GM19240 (cell line): ENCODE measurements around the gene C17orf50.

Experiments used
- DNase-seq: peaks from one replicate; pipeline ENCODE4 v3.0.0; 2011; ENCODE audit warnings: low spot score; ENCODE audit not compliant: insufficient read length

C17orf50 gene

DNA sequence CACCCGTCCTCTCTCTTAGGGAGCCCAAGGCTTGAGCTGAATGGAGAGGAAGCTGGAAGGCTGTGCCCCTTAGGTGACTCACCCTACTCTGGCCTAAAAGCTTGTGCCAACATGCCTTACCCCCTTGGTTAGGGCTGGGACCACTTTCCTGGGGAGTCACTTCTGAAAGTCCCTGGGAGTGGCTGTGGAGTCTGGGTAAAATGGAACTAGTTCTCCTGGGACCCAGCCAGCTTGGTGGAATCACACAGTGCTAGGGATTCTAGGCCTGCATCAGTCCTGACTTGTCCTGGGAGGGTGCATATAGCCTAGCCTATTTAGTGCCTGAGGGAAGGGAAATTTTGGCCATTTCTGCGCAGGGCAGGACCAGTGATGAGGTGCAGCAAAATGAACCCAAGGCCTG, 24.2 kb downstream of the C17orf50 start:
- DNase-seq, result no peak

DNA sequence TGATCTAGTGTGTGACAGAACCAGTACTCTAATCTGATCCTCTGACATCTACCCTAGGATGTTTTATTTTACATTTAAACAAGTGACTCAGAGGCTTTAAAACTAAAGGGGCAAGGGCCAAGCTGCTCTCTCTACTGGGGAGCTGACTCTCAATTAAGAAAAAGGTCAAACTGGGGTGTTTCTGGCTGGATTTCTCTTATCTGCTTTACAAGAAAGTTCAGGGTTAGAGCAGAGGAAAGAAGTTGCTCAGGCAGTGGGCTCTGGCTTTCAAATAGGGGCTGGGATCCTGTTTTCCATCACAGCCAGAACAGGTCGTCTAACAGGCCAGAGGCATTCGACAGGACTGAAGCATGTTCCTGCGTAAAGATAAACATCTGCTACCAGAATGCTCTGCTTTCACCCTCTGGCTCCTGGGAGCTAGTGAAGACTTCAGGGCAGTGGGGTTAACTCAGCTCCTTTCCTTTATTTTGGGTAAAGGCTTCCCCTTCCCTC, 26.3 kb downstream of the C17orf50 start:
- no peak for DNase-seq

DNA sequence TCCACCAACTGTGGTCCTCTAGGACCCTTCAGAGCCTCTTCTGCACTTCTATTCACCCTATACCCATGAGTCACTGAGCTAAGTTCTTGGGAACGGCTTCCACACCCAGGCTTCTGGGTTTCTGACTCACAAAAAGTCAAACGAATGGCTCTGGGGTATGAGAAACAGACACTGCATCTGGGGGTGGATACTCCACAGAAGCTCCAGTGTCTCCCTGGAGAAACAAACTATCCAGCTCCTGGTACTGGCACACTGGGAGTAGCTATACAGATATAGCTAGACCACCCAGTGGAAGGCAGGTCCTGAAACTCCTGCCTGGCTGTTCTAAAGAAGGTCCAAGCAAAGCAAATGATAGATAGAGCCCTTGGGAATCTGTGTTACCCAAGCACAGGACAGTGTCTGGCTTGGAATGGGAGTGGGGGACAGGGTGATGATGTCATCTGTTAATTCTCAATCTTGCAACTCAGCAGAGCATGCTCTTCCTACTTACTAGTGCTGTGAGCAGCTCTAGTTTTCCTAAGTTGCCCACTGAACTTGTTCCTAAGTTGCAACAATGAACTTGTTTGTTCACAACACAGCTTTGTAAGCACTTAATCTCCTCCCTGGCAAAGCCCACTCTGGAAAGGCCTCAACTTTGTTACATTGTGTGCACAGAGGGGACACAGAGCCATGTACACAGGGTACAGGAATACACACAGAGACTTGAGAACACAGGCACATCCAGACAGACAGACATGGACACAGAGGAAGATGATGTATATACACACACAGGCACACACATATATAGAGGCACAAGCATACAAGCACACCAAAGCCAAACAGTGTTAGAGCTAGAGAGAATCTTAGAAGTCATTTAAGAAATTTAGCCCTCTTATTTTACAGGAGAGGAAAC, 28.0 kb downstream of the C17orf50 start:
- no peak for DNase-seq

DNA sequence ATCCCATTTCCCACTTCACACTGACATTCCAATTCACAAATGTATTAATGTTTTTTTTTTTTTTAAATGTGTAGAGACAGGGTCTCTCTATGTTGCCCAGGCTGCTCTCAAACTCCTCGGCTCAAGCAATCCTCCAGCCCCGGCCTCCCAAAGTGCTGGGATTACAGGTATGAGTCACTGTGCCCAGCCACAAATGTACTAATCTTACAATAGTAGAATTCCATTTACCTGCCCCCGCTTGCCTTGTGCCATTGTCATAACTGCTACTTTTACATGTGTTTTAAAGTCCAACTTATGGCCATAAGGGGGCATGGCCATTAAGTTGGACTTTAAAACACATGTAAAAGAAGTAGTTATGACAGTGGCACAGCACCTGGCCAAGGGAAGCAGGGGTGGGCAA, 30.2 kb downstream of the C17orf50 start:
- no peak for DNase-seq

DNA sequence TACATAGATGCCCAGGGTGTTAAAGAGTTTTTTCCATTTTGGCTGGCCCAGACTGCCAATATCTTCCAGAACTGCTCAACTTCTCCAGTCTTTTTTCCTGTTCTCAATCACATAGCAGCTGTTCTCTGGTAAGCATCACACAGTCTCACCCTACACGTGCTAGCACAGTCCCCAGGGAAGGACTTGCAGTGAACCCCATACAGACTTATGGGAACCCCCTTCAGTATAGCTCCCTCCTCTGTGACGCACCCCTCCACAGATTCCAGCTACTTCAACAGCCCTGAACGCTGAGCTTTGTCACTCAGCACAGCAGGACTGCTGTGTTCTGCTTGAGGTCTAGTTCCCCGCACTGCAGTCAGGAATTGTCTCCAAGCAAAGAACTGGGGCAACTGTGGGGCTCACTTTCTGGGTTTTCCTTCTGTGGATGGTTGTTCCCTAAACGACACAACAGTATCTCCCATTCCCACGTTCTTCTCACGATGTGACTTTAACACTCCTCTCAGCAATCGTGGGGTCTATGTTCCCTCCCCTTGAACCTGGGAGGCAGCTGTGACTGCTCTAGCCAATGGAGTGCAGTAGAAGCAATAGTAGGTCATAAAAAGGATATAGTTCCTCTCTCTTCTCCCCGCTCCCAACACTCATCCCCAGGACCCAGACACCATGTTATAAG, 31.1 kb downstream of the C17orf50 start:
- DNase-seq, result no peak

DNA sequence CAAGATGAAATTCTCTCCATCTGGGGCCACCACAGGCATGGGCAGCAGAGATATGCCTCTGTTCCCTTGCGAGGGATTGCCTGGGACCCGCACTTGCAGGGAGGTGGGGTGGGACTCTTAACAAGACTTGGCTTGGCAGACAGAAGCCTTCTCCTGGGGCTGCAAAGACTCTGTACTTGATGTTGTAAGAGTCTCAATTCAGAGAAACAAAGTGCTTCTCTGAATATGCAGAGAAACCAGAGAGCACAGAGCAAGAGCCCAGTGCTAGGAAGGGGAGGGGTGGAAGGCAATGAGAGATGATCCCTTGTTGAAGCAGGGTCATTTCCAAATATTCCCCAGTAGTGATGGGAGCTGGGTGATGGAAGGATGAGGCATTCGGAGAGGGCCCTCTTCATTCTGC, 32.6 kb downstream of the C17orf50 start:
- DNase-seq, result no peak

DNA sequence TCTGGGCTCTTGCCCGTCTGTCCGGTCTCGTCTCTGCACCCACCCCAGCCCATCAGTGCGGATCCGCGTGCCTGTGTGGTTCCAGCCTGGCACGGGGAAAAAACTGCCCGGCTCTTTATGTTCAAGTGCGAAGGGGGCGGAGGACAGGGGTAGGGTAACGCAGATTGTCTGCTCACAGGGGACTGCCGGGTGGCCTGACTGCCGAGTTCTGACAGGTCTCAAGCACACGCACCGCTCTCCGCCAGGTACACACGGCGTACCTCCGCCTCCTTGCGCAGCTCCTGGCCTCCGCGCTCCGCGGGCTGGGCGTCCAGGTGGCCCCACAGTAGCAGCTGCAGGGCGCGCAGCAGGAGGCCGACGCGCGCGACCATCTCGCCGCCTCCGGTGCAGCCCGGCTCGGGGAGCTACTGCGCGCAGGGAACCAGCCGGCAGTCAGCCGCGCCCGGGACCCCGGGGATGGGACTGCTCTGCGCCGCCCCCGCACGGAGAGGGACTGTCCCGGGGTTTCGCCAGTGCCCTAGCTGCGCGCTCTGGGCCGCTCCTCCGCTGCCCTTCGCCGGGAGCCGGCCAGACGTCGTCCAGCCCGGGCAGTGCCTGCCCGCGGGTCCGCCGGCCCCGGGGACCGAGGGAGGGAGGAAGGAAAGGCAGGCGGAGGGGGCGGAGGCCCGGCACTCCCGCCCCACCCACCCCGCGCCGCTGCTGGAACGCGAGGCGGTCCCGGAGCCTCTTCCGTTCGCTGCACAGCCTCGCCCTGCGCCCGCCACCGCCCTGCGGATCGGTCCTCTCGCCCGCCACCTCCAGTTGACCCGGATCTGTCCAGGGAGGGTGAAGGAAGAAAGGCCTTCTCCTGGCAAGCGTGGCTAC, 34.6 kb downstream of the C17orf50 start, which contains the start of gene MMP28:
Gene MMP28 (minus strand): TSS at position 635 of the 864 bp plus-strand sequence. CDS start 264 bp downstream, at position 371.
- DNase-seq, result no peak

DNA sequence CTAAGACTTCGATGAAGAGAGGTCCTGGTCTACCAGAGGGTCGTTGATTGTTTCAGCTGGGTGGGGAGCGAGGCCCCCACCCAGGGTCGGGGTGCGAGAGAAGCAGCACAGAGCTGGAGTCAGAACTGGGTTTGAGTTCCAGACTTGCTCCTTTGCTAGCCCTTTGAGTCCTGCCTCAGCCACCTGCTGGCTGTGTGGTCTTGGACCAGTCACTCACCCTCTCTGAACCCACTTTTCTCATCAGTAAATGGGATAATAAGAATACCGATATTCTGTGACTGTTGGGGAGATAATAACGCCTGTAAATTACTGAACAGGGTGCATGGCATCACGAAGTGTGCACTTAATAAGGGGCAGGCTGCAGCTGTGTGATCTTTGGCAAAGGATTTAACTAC, 35.2 kb downstream of the C17orf50 start:
- no peak for DNase-seq

DNA sequence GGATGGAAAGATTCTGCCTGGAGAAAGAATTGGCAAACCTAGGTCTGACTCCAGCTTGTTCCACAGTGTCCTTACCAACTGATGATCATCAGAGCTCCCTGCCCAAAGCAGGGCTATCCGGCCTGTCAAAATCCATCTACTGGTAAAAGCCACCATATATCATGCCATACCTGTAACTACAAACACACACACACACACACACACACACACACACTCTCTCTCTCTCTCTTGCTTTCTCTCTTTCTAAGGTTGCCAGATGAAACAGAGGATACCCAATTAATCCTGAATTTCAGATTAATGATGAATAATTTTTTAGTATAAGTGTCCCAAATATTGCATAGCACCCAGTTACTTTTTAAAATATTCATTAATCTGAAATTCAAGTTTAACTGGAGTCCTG, 36.3 kb downstream of the C17orf50 start:
- DNase-seq, result no peak

DNA sequence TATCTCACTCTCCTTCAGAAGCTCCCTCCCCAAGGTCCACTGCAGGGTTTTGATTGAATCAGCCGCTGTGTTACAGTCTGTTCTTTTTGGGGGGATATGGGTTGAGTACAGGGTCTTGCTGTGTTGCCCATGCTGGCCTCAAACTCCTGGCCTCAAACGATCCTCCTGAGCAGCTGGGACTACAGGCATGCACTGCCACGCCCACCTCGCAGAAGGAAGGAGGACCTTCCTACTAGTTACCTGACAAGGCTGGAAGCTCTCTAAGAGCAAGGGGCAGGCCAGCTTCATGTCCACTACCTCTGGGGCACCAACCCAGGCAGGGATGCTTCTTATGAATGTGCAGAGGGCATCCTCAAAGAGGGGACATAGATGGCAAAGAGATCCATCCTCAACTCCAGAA, 36.7 kb downstream of the C17orf50 start:
- DNase-seq, result no peak

DNA sequence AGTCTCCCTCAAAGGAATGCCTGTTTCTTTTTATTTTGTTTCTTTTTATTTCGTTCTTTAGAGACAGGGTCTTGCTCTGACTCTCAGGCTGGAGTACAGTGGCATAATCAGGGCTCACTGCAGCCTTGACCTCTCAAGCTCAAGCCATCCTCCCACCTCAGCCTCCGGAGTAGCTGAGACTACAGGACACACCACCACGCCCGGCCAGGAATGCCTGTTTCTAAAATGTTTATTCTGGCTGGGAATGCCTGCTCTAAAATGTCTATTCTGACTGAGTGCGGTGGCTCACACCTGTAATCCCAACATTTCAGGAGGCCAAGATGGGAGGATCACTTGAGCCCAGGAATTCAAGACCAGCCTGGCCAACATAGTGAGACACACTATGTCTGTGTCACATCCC, 37.2 kb downstream of the C17orf50 start:
- no peak for DNase-seq

DNA sequence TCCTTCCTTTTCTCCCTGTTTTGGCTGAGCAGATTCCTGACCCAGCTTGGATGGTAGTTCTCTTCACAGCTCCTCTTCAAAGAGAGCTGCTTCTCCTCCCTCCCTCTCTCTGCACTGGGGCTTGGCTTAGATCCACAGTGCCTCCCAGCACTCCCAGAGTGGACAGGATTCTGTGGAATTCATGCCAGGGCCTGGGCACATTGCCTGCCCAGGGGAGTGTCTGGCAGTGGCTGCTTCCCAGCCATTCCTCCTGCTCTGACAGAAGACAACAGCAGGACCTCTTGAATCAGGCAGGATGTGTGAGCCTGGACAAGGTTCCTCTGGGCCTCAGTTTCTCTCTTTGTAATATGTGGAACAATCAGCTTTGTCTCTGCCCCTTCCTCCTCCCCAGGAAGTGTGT, 39.3 kb downstream of the C17orf50 start:
- no peak for DNase-seq

DNA sequence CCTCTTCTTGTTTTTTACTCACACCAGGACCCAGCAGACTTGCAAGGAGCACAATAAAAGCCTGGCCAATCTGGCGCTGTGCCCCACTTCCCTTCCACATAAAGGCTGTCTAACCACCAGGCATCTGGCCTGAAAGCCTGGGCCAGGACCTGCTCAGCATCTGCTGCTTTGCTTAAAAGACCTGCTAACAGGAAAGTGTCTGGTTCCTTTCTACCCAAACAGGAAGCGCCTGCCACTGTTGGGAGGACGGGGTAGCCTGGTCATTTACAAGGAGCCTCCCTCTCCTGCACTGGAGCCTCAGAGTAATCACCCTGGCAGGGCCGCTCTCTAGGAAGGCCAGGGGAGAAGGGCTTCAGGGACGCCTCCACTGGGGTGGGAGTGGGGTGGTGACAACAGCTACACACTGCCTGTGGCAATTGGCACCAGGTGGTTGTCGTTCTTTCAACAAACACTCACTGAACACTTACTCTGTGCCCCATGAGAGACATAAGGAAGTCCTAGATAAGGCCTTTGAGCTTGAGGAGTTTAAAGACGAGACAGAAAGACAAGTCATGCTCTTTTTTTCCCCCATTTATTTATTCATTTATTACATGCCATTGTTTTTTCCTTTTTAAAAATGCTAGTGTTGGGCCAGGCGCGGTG, 41.0 kb downstream of the C17orf50 start:
- no peak for DNase-seq

DNA sequence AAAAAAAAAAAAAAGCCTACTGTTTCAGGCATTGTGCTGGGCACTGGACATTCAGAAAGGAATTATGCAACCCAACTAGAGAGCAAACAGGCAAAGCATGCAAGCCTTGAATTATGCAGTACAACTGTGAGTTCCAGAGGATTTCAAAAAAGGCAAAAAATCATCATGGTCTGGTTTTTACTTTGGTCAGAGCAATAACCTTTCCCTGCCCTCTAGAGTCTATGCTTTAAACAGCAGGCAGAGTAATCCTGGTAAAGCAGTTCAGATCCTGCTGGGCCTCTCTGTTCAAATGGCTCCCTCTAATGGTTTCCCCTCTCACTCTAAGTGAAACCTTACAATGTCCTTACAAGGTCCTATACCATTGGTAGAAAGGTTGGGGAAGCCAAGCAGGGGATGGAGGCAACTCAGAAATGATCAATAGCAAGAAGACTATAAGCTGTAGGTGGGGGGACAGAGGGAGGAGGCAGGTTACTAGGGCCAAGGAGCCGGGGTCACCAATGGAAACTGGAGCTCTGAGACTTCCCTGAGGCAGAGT, 44.0 kb downstream of the C17orf50 start:
- DNase-seq, result peak; percentile 69

DNA sequence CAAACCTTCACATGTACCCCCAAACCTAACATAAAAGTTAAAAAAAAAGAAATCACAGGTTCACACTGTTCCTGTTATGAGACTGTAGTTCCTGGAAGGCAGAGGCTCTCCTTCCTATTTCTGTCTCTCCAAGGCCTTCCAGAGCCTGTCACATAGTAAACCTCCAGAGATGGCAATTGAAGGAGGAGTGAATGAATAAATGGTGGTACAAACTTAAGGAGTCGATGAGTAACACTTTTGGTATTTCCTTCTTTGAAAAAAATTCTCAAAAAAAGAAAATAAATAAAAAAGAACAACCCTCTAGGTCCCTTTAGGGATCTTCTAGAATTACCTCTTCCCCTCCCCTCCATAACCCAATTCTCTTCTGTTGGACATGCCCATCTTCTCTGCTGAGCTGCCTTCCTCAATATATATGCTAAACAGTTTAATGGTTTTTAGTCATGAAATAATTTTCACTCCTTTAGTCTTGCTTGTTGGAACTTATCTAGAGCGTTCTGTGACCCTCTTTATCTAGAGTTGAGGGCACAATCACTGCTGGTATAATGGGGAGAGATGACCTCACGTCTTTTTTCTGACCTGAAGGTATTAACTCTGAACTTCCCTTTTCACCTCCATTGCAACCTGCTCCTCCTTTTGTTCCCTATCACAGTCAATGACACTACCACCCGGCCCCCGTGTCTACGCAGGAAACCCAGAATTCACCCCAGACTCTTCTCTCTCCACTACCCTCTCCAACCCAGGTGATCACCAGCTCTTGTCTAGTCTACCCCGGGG, 46.9 kb downstream of the C17orf50 start:
- no peak for DNase-seq

DNA sequence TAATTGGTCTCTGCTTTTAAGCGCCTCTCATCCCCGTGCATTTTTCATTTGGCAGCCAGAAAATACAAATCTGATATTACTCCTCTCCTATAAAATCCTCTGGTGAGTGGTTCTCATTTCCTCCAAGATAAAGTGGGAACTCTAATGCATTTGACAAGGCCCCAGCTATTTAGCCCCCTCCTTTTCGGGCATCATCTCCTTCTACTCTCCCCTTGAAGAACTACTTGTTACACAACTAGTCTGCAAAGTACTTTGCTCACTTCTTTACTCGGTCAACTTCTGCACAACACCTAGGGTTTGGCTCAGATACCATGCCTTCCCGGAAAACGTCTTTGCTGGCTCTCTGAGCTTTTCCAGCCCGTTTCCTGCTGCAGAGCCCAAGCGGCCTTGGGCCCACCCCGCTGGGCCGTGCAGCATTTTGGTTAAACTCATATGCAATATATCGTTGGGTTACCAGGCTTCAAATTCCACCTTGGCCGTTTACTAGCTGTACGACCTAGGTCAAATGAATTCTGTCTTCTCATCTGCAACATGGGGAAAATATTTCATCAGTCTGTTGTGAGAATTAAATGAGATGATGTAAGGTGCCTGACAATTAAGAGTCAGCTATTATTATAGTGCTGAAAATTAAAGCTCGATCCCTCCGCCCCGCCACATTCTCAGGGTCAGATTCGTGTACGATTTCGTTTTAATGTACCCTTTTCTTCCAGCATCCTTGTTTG, 47.7 kb downstream of the C17orf50 start:
- no peak for DNase-seq

DNA sequence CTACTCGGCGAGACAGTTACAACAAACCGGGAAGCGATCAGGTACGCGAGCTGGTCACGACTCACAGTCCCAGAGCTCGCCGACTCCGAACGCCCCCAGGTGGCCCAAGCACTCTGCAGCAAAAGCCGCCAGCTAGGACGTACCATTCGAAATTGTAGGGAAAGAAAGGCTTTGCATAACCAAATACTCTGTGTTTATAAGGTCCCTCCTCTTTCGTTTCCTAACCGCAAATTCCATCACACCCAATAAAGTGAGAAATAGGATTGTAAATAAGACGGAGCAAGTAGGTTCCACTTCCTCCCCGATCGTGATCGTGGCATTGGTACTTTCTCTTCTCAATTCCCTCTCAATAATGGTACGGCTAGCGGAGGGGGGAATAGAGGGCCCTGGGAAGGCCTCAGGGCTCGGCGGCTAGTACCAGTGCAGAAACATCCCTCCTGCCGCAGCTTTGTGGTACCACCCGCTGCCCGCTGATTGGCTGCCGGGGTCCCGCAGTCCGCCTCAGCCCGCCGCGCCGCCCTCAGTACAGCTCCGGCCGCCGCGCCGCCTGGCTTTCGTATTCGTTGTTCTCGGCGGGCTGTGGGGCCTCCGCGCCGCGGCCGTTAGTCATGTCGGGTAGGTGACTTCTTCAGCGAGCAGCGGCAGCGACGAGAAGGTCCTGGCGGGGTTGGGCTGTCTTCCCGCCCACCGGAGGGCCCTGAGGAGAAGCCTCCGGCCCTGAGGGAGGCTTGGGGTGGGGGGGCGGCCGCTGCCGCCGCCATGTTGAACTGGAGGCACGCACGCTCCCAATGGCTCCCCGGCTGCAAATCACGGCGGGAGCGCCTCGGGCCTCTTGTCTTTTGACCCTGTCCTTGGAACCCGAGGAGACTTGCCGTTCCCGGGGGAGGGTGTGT, 48.5 kb downstream of the C17orf50 start, which contains the start of gene TAF15:
Gene TAF15 (plus strand): TSS at position 523 of the 893 bp plus-strand sequence. CDS start 86 bp downstream, at position 609.
- peak; percentile 79 for DNase-seq

DNA sequence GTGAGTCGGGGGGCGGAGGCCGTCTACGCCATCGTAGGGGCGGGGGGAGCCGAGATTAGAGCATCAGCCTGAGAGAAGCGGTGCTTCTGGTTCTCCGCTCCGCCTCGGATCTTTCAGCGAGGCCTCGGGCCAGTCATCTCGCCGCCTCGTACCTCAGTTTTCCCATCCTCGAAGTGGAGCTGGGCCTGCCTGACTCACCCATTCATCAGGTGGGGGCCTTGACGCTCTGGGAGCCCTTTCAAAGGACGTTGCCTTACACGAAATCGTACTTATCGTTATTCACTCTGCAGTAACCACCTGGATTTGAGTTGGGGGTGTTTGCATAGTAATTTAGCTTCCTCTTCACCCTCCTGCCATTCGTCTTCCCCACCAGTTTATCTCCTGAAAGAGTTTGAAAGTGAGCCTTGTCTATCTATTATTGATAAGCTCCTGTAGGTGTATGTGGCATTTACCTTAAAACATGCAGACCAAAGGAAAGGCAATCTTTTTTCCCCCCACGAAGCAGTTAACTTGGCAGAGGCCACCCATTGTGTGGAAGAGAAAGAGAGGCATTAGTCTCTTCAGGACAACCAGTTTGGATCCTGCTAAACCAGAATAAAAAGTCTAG, 49.3 kb downstream of the C17orf50 start:
- DNase-seq, result no peak
